Cardiac septum (tissue), 1 donor: ENCODE results near the gene ANKRD6. TPM values are rescaled to one million over a fixed set of nuclear protein-coding genes. Genes with fewer than 3 reads are reported as not detected.

ENCODE experiments used
- DNase-seq: peaks from one replicate; pipeline ENCODE4 v3.0.0-alpha.2; 2020; ENCODE audit warnings: low spot score
- intact Hi-C: fragments of 100-400 bp; cut with DNase I; formaldehyde crosslinking; loops from one replicate; pipeline ENCODE4 v1.14.0; 2022
- total RNA-seq: library from RNA; stranded (reverse); fragmentation: NEBNext Ultra II Directional; extraction: Animal tissue kit (Norgen Biotek cat#: 25700); gene quantifications from one replicate; pipeline ENCODE4 v1.2.1, GENCODE V29; 2021
- donor health status: DM: no; HTN: no; CAD: no.

Gene ANKRD6
- total RNA-seq, 1 donor from 2014 or later = 6.5 TPM

DNA sequence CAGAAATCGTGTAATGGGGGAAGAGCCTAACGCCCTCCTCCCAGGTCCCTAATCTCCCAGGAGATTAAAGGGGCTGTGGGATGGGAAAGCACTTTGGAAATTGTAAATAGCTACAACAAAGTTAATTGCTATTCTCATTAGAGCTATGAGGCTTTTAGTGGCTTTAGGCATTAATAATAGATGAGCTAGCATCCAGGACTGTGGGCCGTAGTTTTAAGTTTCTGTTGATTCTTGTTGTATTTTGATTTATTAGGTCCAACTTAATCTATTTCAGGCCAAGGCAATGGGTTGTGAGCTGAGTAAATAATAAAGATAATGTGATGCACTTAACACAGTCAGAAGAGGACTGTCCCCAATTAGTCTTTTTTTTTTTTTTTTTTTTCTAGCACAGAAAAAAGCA is 67.7 kb downstream of the ANKRD6 start:
- intact Hi-C loops = no loop called here
- no peak for DNase-seq

GRCh38 chr6:89501222-89501621 is 68.3 kb downstream of the ANKRD6 start:
- intact Hi-C loops = no loop called here
- no peak for DNase-seq

DNA sequence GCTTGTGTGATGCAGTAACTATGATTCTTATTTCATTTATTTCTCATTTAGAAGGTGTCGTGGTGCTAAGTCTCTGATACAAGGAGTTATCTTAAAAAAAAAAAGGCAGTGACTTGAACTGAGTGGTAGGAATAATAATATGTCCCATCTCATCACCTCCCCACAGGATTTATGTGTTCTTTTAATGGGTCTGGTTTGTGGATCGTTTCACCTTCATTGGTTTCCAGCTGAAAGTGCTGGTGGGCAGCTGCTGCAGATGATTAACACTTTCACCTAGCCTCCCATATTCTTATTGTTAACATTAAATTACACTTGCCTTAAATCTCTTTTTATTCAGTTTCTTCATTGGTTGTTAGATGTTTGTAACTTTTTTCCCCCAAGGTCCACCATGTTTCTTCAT is 68.8 kb downstream of the ANKRD6 start:
- intact Hi-C loops = no loop called here
- no peak for DNase-seq

DNA sequence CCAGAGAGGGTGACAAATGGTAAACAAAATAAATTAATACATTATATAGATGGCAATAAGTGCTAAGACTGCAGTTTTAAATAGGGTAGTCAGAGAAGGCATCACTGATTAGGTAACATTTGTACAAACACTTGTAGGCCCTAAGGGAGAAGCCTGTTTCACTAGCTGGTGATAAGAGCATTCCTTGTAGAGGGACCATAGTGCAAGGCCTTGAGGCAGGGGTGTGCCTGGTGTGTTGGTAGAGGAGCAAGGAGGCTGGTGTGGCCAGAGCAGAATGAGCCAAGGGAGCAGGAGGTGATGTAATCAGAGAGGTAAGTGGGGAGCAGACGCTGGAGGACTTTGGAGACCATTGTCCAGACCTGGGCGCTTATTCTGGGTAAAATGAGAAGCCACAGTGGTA is 70.7 kb downstream of the ANKRD6 start:
- intact Hi-C loops = no loop called here
- DNase-seq = no peak

- no peak for DNase-seq
- intact Hi-C loops = no loop called here
Observed at GRCh38 chr6:89505847-89506246, 72.9 kb downstream of the ANKRD6 start.

DNA sequence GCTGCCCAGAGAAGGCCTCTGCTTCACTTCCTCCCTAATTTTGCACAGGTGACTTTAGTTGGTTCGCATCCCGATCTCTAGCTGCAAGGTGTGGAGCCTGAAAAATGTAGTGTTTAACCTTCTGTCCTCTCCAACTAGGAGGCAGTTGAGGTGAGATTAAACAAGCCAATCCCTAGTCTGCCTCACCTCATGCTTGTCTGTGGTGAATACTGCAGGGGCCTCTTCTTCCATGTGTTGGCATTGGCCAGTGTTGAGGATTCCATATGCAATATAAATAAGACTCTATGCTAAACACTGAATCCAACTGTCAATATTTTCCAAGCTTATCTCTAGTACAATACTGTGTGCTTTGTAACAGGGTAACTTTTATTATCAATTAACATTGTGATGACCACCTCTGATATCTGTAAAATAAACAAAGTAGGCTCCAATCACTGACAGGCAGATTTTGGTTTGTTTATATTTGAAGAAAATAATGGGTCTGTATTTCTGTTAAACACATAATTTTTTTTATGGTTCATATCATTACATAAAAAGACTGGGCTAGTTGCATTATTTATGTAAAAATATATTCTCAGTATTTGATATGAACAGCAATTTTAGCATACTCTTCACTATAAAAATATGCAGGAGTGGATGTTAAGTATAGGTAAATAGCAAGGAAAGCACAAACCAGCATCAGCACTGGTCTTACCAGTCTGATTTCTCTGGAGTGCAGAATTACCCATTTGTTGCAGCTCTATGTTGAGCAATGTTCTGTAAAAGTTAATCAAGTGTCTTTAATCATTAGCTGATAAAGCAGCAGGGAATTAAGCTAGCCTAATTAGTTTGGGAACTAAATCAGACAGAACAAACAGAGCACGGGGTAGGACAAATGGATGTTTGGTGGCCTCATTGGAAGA is 74.0 kb downstream of the ANKRD6 start:
- no peak for DNase-seq
- intact Hi-C loops = no loop called here

DNA sequence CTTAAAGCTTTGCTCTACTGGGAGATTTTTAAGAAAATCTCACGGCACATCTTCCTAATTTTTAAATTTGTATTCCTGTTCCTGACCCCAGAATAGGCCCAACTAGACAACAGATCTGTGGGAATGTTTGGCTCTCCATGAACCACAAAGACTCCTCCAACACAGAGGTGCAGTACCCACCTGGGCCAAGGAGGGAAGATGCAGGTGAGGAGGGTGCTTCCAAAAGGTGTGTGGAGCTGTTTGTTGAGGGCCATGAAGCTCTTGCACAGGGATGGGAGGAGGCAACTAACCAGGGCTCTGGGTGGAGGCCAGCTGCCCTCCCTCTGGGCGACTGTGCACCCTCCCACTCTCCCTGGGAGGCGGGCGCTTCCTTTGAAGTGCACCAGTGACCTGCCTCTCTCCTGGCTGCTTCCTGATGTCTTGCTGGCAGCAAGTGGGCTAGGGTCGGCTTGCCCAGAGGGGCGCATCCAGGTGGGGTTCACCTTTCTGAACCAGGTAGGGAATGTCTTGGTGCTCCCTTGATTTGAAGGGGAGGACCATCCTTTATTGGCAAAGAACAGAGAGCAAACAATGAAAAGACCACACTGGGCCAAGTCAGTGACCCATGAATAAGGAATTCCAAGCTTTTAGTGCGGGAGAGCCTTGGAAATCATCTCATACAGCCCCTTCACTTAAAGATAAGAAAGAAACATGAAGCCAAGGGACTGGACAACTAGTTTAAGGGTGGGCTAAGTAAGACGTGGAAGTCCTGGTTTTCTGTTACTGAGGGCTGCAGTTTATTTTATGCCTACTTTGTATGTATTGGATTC is 76.0 kb downstream of the ANKRD6 start:
- DNase-seq = no peak
- intact Hi-C loops = no loop called here

DNA sequence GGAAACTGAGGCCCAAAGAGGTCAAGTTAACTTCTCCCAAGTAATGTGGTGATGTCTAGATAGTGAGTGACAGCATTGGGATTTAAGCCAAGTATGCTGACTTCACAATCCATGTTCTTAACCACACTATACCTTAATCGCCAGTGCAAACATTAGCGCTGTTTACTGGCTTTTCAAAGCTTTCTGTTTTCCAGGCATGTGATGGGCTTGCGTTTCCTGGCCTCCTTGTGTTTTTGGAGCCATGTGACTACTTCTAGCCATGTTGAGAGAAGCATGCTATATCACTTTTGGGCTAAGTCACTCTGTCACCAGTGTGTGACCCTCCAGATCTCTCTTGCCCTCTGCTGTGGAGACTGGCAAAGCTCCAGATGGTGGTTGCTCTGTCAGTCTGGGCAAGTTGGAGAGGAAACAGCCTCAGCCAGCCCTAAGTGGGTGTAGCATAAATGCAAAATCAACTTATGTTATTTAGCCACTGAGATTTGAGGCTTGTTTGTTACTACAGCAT is 76.9 kb downstream of the ANKRD6 start:
- no peak for DNase-seq
- intact Hi-C loops = no loop called here

DNA sequence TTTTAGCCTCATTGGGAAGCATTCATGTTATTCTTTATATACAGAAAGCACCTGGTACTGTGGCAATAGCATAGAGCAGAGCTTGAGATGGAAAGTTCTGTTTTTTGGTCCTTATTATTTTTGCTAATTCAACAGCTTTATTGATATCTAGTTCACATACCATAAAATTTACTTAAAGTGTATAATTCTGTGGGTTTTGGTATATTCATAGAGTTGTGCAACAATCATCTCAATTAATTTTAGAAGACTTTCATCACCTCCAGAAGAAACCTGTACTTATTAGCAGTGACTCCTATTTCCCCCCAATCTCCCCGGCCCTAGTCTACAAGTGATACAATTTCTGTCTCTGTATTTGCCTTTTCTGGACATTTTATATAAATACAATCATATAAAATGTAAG is 77.4 kb downstream of the ANKRD6 start:
- intact Hi-C loops = no loop called here
- DNase-seq = no peak

DNA sequence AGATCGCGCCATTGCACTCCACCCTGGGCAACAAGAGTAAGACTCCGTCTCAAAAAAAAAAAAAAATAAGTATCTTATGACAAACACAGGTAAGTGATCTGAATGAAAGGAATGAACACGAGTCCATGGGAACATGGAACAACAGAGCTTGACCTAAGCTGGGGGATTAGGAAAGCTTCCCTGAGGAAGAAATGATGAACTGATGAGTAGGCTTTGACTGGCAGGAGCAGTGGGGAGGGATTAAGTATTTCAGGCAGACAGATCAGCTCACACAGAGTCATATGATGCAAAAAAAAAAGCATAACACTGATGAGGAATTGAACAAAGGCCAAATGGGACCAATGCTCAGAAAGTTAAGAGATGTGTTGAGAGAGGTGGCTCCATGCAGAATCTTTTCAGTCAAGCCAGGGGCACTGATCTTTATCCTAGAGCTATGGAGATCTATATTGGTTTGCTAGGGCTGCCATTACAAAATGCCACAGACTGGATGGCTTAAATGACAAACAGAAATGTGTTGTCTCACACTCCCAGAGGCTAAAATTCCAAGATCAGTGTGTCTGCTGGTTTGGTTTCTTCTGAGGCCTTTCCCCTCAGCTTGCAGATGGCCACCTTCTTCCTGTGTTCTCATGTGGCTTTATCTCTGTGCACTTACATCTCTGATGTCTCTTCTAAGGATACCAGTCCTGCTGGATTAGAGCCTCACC is 85.6 kb downstream of the ANKRD6 start:
- intact Hi-C loops = no loop called here
- DNase-seq = no peak

DNA sequence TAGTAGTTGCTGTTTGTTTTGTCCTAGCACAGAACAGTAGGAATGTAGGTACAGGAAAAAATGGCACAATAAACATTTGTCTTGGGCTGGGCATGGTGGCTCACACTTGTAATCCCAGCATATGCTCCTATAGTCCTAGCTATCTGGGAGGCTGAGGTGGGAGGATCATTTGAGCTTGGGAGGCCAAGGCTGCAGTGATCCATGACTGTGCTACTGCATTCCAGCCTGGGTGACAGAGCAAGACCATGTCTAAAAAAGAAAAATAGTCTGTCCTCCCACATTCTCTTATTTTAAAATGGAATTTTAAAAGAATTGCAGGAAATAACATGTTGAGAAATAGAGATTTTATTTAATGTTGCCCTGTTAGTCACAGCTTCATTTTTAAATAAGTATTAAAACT is 87.8 kb downstream of the ANKRD6 start:
- intact Hi-C loops = no loop called here
- DNase-seq = no peak

DNA sequence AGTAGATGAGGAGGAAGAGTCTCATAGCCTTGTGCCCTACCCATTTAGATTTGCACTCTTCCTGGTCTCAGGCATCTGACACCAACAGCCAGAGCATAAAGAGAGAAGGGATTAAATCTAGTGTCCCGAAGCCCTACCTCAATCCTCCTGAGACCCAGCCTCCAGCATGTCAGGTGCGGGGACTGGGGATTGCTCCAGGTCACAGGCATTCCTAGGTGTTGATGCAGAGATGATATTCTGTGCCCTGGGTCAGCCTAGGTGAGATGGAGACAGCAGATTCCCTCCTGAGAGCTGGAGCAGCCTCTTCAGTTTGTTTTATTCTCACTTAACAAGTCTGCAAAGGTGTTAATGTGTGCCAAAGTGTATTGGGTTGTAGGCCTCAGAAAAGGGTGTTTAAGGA is 89.8 kb downstream of the ANKRD6 start:
- intact Hi-C loops = no loop called here
- DNase-seq = no peak

- intact Hi-C loops = no loop called here
- DNase-seq = no peak
Observed at GRCh38 chr6:89525786-89526562, 93.0 kb downstream of the ANKRD6 start.

DNA sequence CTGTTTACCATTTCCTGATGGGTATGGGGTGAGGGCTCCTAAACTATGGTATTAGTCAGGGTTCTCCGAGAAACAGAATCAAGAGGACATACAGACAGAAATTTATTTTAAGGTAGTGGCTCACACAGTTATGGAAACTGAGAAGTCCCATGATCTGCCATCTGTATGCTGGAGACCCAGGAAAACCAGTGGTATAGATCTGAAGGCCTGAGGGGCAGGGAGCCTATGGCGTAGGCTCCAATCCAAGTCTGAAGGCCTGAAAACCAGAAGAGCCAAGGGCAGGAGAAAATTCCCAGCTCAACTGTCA is 93.6 kb downstream of the ANKRD6 start:
- DNase-seq = no peak
- intact Hi-C loops = no loop called here

GRCh38 chr6:89527634-89528033 is 94.7 kb downstream of the ANKRD6 start:
- no peak for DNase-seq
- intact Hi-C loops = no loop called here

DNA sequence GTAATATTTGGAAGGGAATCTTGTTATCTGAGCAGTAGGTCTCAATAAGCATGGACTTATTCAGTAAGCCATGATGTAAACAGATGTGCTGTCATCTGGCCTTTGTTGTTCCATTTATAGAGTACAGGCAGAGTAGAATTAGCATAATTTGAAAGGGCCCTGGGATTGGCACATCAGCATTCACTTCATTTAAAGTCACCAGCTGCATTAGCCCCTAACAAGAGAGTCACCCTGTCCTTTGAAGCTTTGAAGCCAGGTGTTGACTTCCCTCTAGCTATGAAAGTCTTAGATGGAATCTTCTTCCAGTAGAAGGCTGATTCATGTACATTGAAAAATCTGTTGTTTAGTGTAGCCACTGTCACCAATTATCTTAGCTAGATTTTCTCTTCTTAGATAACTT is 95.9 kb downstream of the ANKRD6 start:
- DNase-seq = no peak
- intact Hi-C loops = no loop called here

DNA sequence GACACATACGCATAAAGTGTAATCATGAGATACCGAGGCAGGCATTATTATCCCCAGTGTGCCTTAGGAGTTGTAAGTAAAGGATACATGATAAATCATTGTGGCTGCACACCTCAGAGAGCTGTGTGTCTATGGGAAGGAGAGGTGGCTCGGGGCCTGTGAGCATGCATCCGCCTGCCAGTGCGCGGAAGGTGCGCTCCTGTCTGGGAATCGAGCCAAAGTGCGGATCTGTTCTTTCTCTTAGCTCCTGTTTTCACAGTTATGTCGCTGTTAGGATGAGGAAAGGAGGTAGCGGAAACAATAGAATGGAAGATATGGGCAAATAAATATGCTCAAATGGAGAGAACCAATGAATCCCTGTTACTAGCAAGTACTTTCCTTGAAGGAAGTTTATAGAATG is 98.0 kb downstream of the ANKRD6 start:
- DNase-seq = no peak
- intact Hi-C loops = no loop called here

DNA sequence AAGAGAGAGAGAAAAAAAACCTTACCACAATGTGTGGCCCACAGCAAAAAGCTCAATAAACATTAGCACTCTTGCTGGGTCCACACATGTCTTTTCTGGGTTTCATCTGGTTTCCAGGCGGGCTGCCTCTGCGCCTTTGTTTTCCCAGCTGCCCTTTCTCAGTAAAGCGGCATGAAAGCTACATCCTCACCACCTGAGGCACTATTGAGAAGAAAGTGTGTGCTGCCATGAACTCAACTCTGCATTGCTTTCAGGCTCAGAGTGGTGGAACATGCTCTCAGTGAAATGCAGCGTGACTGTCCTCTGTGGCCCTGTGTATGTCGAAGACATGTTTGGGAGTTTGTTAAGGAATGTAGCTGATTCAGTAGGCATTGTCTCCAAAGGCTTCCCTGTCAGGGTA is 103.3 kb downstream of the ANKRD6 start:
- no peak for DNase-seq
- intact Hi-C loops = no loop called here

GRCh38 chr6:89539779-89540178 is 106.8 kb downstream of the ANKRD6 start:
- intact Hi-C loops = no loop called here

More at GRCh38 chr6:89539779-89540178, 106.8 kb downstream of the ANKRD6 start:
- no peak for DNase-seq
